Measurements from ENCODE around the gene CAMTA1.

The CAMTA1 gene

GRCh38 chr1:7384679-7385078 lies 599.4 kb downstream of the CAMTA1 start:
- DNase-seq (ENCODE audit: low read depth in 3 of 3) = no peak

GRCh38 chr1:7385471-7386225 lies 600.4 kb downstream of the CAMTA1 start:
- no peak for DNase-seq (ENCODE audit: low read depth in 3 of 3)

- no peak for DNase-seq (ENCODE audit: low read depth in 3 of 3)
Measured at GRCh38 chr1:7386226-7387052, 601.2 kb downstream of the CAMTA1 start.

GRCh38 chr1:7387053-7387927 lies 602.0 kb downstream of the CAMTA1 start:
- DNase-seq (ENCODE audit: low read depth in 3 of 3) = no peak

- DNase-seq (ENCODE audit: low read depth in 3 of 3) = no peak
Measured at GRCh38 chr1:7388141-7388487, 602.9 kb downstream of the CAMTA1 start.

- no peak for DNase-seq (ENCODE audit: low read depth in 3 of 3)
Measured at GRCh38 chr1:7388488-7389185, 603.4 kb downstream of the CAMTA1 start.

- DNase-seq (ENCODE audit: low read depth in 3 of 3) = no peak
Measured at GRCh38 chr1:7389201-7389905, 604.1 kb downstream of the CAMTA1 start.

- DNase-seq (ENCODE audit: low read depth in 3 of 3) = no peak
Measured at GRCh38 chr1:7389906-7390603, 604.8 kb downstream of the CAMTA1 start.

- DNase-seq (ENCODE audit: low read depth in 3 of 3) = no peak
Measured at GRCh38 chr1:7390604-7391000, 605.3 kb downstream of the CAMTA1 start.

GRCh38 chr1:7393136-7393535 lies 607.9 kb downstream of the CAMTA1 start:
- DNase-seq (ENCODE audit: low read depth in 3 of 3) = no peak

GRCh38 chr1:7395251-7395650 lies 610.0 kb downstream of the CAMTA1 start:
- DNase-seq (ENCODE audit: low read depth in 3 of 3) = no peak

GRCh38 chr1:7398982-7399381 lies 613.7 kb downstream of the CAMTA1 start:
- no peak for DNase-seq (ENCODE audit: low read depth in 3 of 3)

- DNase-seq (ENCODE audit: low read depth in 3 of 3) = no peak
Measured at GRCh38 chr1:7399514-7400125, 614.4 kb downstream of the CAMTA1 start.

- no peak for DNase-seq (ENCODE audit: low read depth in 3 of 3)
Measured at GRCh38 chr1:7400566-7400965, 615.3 kb downstream of the CAMTA1 start.

- DNase-seq (ENCODE audit: low read depth in 3 of 3) = no peak
Measured at GRCh38 chr1:7401814-7402547, 616.7 kb downstream of the CAMTA1 start.

GRCh38 chr1:7402548-7402850 lies 617.2 kb downstream of the CAMTA1 start:
- no peak for DNase-seq (ENCODE audit: low read depth in 3 of 3)

- DNase-seq (ENCODE audit: low read depth in 3 of 3) = no peak
Measured at GRCh38 chr1:7403265-7404045, 618.2 kb downstream of the CAMTA1 start.

- no peak for DNase-seq (ENCODE audit: low read depth in 3 of 3)
Measured at GRCh38 chr1:7404046-7404742, 618.9 kb downstream of the CAMTA1 start.

Data from stimulated activated CD4-positive, alpha-beta T cell treated with anti-CD3 and anti-CD28 coated beads, TNF-alpha, amount 100 ng/mL, for 48 hours (primary cell).